GM12878 (cell line): ENCODE results near the gene SV2B.

Experiments
- CEBPB ChIP-seq, 2 experiments: fragments of 150-350 bp in 1 of 2; IDR thresholded peaks; 2 replicates each; pipeline ENCODE4 v1.6.1; 2012 to 2014; ENCODE audit warnings: low read depth in 2 of 2, low read length in 2 of 2, borderline replicate concordance in 1 of 2, inconsistent platforms in 1 of 2
- CTCF ChIP-seq, 3 experiments: IDR thresholded peaks in 2 of 3; conservative IDR thresholded peaks in 1 of 3; 2 replicates each; pipeline ENCODE4 v1.5.1; 2011; ENCODE audit warnings: low read depth in 3 of 3, low read length in 3 of 3, mild to moderate bottlenecking in 3 of 3, control low read depth in 2 of 3, moderate library complexity in 2 of 3, inconsistent platforms in 1 of 3, mixed read lengths in 1 of 3; ENCODE audit not compliant: control insufficient read depth in 2 of 3, insufficient read depth in 1 of 3; ENCODE audit errors: extremely low read depth in 1 of 3
- HCFC1 ChIP-seq: fragments of 150-350 bp; IDR thresholded peaks from 2 replicates; pipeline ENCODE4 v1.6.1; 2014; ENCODE audit warnings: low read length
- JUND ChIP-seq: IDR thresholded peaks from 2 replicates; pipeline ENCODE4 v1.6.1; 2012; ENCODE audit warnings: low read depth, mild to moderate bottlenecking, low read length, improper control_type of control experiment, moderate library complexity
- NFXL1 ChIP-seq: fragments of 450-650 bp; IDR thresholded peaks from 2 replicates; pipeline ENCODE4 v1.6.1; 2017; ENCODE audit warnings: antibody characterized with exemption, mild to moderate bottlenecking, borderline replicate concordance
- POLR2AphosphoS2 ChIP-seq: IDR thresholded peaks from 2 replicates; pipeline ENCODE4 v1.6.1; 2011; ENCODE audit warnings: low read depth, mild to moderate bottlenecking, low read length, improper control_type of control experiment, moderate library complexity
- POLR2AphosphoS5 ChIP-seq: IDR thresholded peaks from 2 replicates; pipeline ENCODE4 v1.6.1; 2011; ENCODE audit warnings: mild to moderate bottlenecking, low read length, inconsistent platforms
- RCOR1 ChIP-seq: conservative IDR thresholded peaks from 2 replicates; pipeline ENCODE4 v1.6.1; 2012; ENCODE audit warnings: low read depth, low read length, improper control_type of control experiment
- SP1 ChIP-seq: IDR thresholded peaks from one replicate; pipeline ENCODE4 v1.6.1; 2011; ENCODE audit warnings: low read depth, low read length
- SREBF1 ChIP-seq: IDR thresholded peaks from 2 replicates; pipeline ENCODE4 v1.6.1; 2012; ENCODE audit warnings: mild to moderate bottlenecking, low read length
- TAF1 ChIP-seq: IDR thresholded peaks from 2 replicates; pipeline ENCODE4 v1.6.1; 2011; ENCODE audit warnings: mild to moderate bottlenecking, low read depth, low read length, borderline replicate concordance
- ZBTB33 ChIP-seq: fragments of 450-650 bp; IDR thresholded peaks from 2 replicates; pipeline ENCODE4 v1.6.1; 2017; ENCODE audit warnings: mild to moderate bottlenecking
- ZNF207 ChIP-seq: fragments of 450-650 bp; IDR thresholded peaks from 2 replicates; pipeline ENCODE4 v1.6.1; 2014; ENCODE audit warnings: antibody characterized with exemption, mild to moderate bottlenecking, borderline replicate concordance

- TF ChIP-seq POLR2AphosphoS5 = no peak
- TF ChIP-seq CTCF (IDR thresholded peaks at IDR 0.05 in 2 of 3, conservative IDR thresholded peaks at IDR 0.05 in 1 of 3; ENCODE audit: control insufficient read depth in 2 of 3, extremely low read depth in 1 of 3, insufficient read depth in 1 of 3, low read depth in 3 of 3, low read length in 3 of 3) = no peak
- no peak for TF ChIP-seq ZBTB33
- TF ChIP-seq NFXL1 = no peak
- no peak for TF ChIP-seq RCOR1
- no peak for TF ChIP-seq HCFC1
- no peak for TF ChIP-seq SP1
- no peak for TF ChIP-seq CEBPB (IDR thresholded peaks at IDR 0.05; ENCODE audit: borderline replicate concordance in 1 of 2, low read depth in 2 of 2, low read length in 2 of 2)
- no peak for TF ChIP-seq ZNF207
- TF ChIP-seq POLR2AphosphoS2 = no peak
- no peak for TF ChIP-seq TAF1
- no peak for TF ChIP-seq SREBF1
- no peak for TF ChIP-seq JUND
Observed at GRCh38 chr15:91237445-91237844, 137.4 kb downstream of the SV2B start.
